Transverse colon (tissue), 4 donors: ENCODE results near the gene ZCCHC7. TPM values are rescaled to one million over a fixed set of nuclear protein-coding genes. Genes with fewer than 3 reads are reported as not detected.

Experiments
- DNase-seq: peaks from one replicate; pipeline ENCODE4 v3.0.0-alpha.2; 2019
- H3K27ac ChIP-seq, 4 donors: fragments of 200-600 bp; sonication (generic); 2 replicates each; pipeline ENCODE4 v1.5.1; 2016 to 2018; ENCODE audit warnings: inconsistent platforms in 4 of 4
- H3K27me3 ChIP-seq: fragments of 200-600 bp; sonication (generic); 2 replicates; pipeline ENCODE4 v1.5.1; 2017; ENCODE audit warnings: inconsistent platforms
- H3K36me3 ChIP-seq, 4 donors: fragments of 200-600 bp; sonication (generic); 2 replicates each; pipeline ENCODE4 v1.5.1; 2017 to 2019; ENCODE audit warnings: inconsistent platforms in 4 of 4
- H3K4me1 ChIP-seq, 4 donors: fragments of 200-600 bp; sonication (generic); 2 replicates each; pipeline ENCODE4 v1.5.1; 2017 to 2020; ENCODE audit warnings: inconsistent platforms in 4 of 4
- H3K4me3 ChIP-seq, 4 donors: fragments of 200-600 bp; sonication (generic); 1 replicate in 1 of 4; 2 replicates in 3 of 4; pipeline versions ENCODE4 v1.5.1 to v1.6.1; 2017 to 2019; ENCODE audit warnings: inconsistent platforms in 4 of 4
- H3K9me3 ChIP-seq, 2 donors: fragments of 200-600 bp; sonication (generic); 2 replicates each; pipeline ENCODE4 v1.5.1; 2017 to 2019; ENCODE audit warnings: inconsistent platforms in 2 of 2
- CTCF ChIP-seq, 5 experiments: fragments of 200-600 bp in 3 of 5; fragments of 450-650 bp in 2 of 5; sonication (generic) in 3 of 5; IDR thresholded peaks; 1 replicate in 2 of 5; 2 replicates in 3 of 5; pipeline ENCODE4 v1.5.1; 2016 to 2017; ENCODE audit warnings: antibody characterized with exemption in 5 of 5, inconsistent platforms in 3 of 5, mild to moderate bottlenecking in 2 of 5, moderate library complexity in 1 of 5
- EP300 ChIP-seq: sonication (generic); formaldehyde crosslinking; IDR thresholded peaks from one replicate; pipeline ENCODE4 v1.6.1; 2017; ENCODE audit warnings: antibody characterized with exemption, low read depth
- POLR2A ChIP-seq: fragments of 450-650 bp; IDR thresholded peaks from one replicate; pipeline ENCODE4 v1.6.1; 2016; ENCODE audit warnings: antibody characterized with exemption, mild to moderate bottlenecking, moderate library complexity
- POLR2AphosphoS5 ChIP-seq, 3 donors: sonication (generic); formaldehyde crosslinking; IDR thresholded peaks; one replicate each; pipeline ENCODE4 v1.6.1; 2016; ENCODE audit warnings: antibody characterized with exemption in 3 of 3
- WGBS, 2 donors: methylation state at CpG; one replicate each; pipeline ENCODE4 v1.1.5; 2018; ENCODE audit warnings: low coverage in 1 of 2; 5-methylcytosine and 5-hydroxymethylcytosine counted together
- in situ Hi-C, 4 donors: fragments of 200-750 bp; cut with MboI; loops; one replicate each; pipeline versions ENCODE4 v1.15.0 to v1.15.1; 2017; ENCODE audit warnings: low sequenced_read_pairs in 3 of 4, low pct_ligation_motif_present in 1 of 4, low pct_unique_long_range_greater_than_20kb in 1 of 4
- intact Hi-C: fragments of 100-400 bp; cut with DNase I; formaldehyde crosslinking; loops from one replicate; pipeline ENCODE4 v1.15.1; 2023; ENCODE audit warnings: low total_unique reads
- total RNA-seq, 4 donors: library from RNA; depleted of rRNA; stranded (reverse); fragments of >200 nt; gene quantifications; one replicate each; pipeline ENCODE4 v1.1.0, GENCODE V29; 2016

ZCCHC7 gene
- total RNA-seq, 4 donors from 2014 or later, result 13.2 to 43.0 (median 16.5) TPM

GRCh38 chr9:37381094-37381741 lies 260.8 kb downstream of the ZCCHC7 start:
- H3K27ac ChIP-seq, result no peak overlapping the region
- in situ Hi-C loops, result no loop called here
- 89 to 100% methylated on average over 3 to 11 of the region's 11 CpGs for WGBS, 2 donors
- no peak for TF ChIP-seq POLR2AphosphoS5 (IDR thresholded peaks at IDR 0.05)
- no peak for TF ChIP-seq EP300
- TF ChIP-seq POLR2A, result no peak
- no peak for TF ChIP-seq CTCF (IDR thresholded peaks at IDR 0.05)
- no peaks in the 10 kb centered on the region for H3K27me3 ChIP-seq
- DNase-seq, result no peak
- intact Hi-C loops, result no loop called here
- H3K9me3 ChIP-seq, result no peaks in the 10 kb centered on the region
- H3K4me1 ChIP-seq, result no peaks in the 10 kb centered on the region
- no peak overlapping the region for H3K4me3 ChIP-seq
- H3K36me3 ChIP-seq, result no peaks in the 10 kb centered on the region

- TF ChIP-seq POLR2AphosphoS5 (IDR thresholded peaks at IDR 0.05) (no peak), CTCF (IDR thresholded peaks at IDR 0.05) (no peak), EP300 (no peak)
- in situ Hi-C loops (no loop called here), intact Hi-C loops (no loop called here)
- Histone ChIP-seq H3K4me3 (no peak overlapping the region), H3K27me3 (no peaks in the 10 kb centered on the region), H3K36me3 (no peaks in the 10 kb centered on the region), H3K9me3 (no peaks in the 10 kb centered on the region), H3K4me1 (no peaks in the 10 kb centered on the region), H3K27ac (no peak overlapping the region)
- DNase-seq, result no peak
- 82 to 87% methylated on average over 8 to 14 of the region's 14 CpGs for WGBS, 2 donors
These were observed 262.0 kb downstream of the ZCCHC7 start for GRCh38 chr9:37382161-37382981.

- DNase-seq, result no peak
- WGBS, 2 donors, result 81% methylated on average over 5 of the region's 5 CpGs; no CpG with 5 or more reads in 1 of the 2 donors
- no peak overlapping the region for H3K4me3 ChIP-seq
- intact Hi-C loops (no loop called here), in situ Hi-C loops (no loop called here)
- TF ChIP-seq CTCF (IDR thresholded peaks at IDR 0.05) (no peak), POLR2A (no peak), POLR2AphosphoS5 (IDR thresholded peaks at IDR 0.05) (no peak)
- H3K27me3 ChIP-seq, result no peaks in the 10 kb centered on the region
- H3K36me3 ChIP-seq, result no peaks in the 10 kb centered on the region
- no peak overlapping the region for H3K27ac ChIP-seq
- H3K4me1 ChIP-seq, result no peaks in the 10 kb centered on the region
- no peaks in the 10 kb centered on the region for H3K9me3 ChIP-seq
These were observed 262.6 kb downstream of the ZCCHC7 start for GRCh38 chr9:37382982-37383357.

- Histone ChIP-seq H3K36me3 (no peaks in the 10 kb centered on the region), H3K4me1 (no peaks in the 10 kb centered on the region), H3K4me3 (no peak overlapping the region), H3K27me3 (no peaks in the 10 kb centered on the region), H3K27ac (no peak overlapping the region), H3K9me3 (no peaks in the 10 kb centered on the region)
- 74 to 90% methylated on average over 2 to 6 of the region's 6 CpGs for WGBS, 2 donors
- no peak for TF ChIP-seq EP300
- no peak for TF ChIP-seq CTCF (IDR thresholded peaks at IDR 0.05)
- no peak for TF ChIP-seq POLR2AphosphoS5 (IDR thresholded peaks at IDR 0.05)
- no peak for TF ChIP-seq POLR2A
- DNase-seq, result no peak
- in situ Hi-C loops, result no loop called here
- intact Hi-C loops, result no loop called here
These were observed 263.0 kb downstream of the ZCCHC7 start for GRCh38 chr9:37383393-37383792.
